ENCODE data around the gene MYBPC1.
"Not testable (repeated sequence)": the region's sequence is repeated elsewhere in the genome, so short reads cannot be mapped to it uniquely, and the experiment has no call there.

The MYBPC1 gene

GRCh38 chr12:101594700-101595099 is at the start of gene MYBPC1:
MYBPC1 (plus strand) TSS chr12:101594971; CDS start chr12:101595071, 100 bp downstream.
- DNase-seq = no peak

- DNase-seq = no peak
These were observed 43.2 kb upstream of the MYBPC1 start for GRCh38 chr12:101551362-101552114.

- DNase-seq = no peak
These were observed 42.5 kb upstream of the MYBPC1 start for GRCh38 chr12:101552277-101552676.

GRCh38 chr12:101557094-101557493 is 37.7 kb upstream of the MYBPC1 start:
- no peak for DNase-seq

GRCh38 chr12:101558726-101559125 is 36.0 kb upstream of the MYBPC1 start:
- DNase-seq = not testable (repeated sequence)

- DNase-seq = no peak
These were observed 31.6 kb upstream of the MYBPC1 start for GRCh38 chr12:101563212-101563611.

- no peak for DNase-seq
These were observed 29.9 kb upstream of the MYBPC1 start for GRCh38 chr12:101564912-101565311.

GRCh38 chr12:101566318-101566717 is 28.5 kb upstream of the MYBPC1 start:
- DNase-seq = no peak

- DNase-seq = no peak
These were observed 26.9 kb upstream of the MYBPC1 start for GRCh38 chr12:101567918-101568317.

GRCh38 chr12:101570047-101570446 is 24.7 kb upstream of the MYBPC1 start:
- DNase-seq = no peak

GRCh38 chr12:101571105-101571504 is 23.7 kb upstream of the MYBPC1 start:
- no peak for DNase-seq

GRCh38 chr12:101573743-101574142 is 21.0 kb upstream of the MYBPC1 start:
- DNase-seq = no peak

GRCh38 chr12:101578417-101578816 is 16.4 kb upstream of the MYBPC1 start:
- DNase-seq = no peak

GRCh38 chr12:101581190-101581589 is 13.6 kb upstream of the MYBPC1 start:
- DNase-seq = no peak

- DNase-seq = no peak
These were observed 11.8 kb upstream of the MYBPC1 start for GRCh38 chr12:101582937-101583336.

GRCh38 chr12:101590383-101590782 is 4.4 kb upstream of the MYBPC1 start:
- no peak for DNase-seq

- DNase-seq = no peak
These were observed 3.0 kb upstream of the MYBPC1 start for GRCh38 chr12:101591781-101592180.

GRCh38 chr12:101592448-101592847 is 2.3 kb upstream of the MYBPC1 start:
- DNase-seq = no peak

- DNase-seq = no peak
These were observed 1.9 kb upstream of the MYBPC1 start for GRCh38 chr12:101592921-101593320.

GRCh38 chr12:101596172-101596571 is 1.4 kb downstream of the MYBPC1 start:
- DNase-seq = no peak

- DNase-seq = no peak
These were observed 2.4 kb downstream of the MYBPC1 start for GRCh38 chr12:101597164-101597563.

GRCh38 chr12:101598483-101598882 is 3.7 kb downstream of the MYBPC1 start:
- DNase-seq = no peak

- DNase-seq = no peak
These were observed 4.5 kb downstream of the MYBPC1 start for GRCh38 chr12:101599311-101599710.

GRCh38 chr12:101599771-101600484 is 5.2 kb downstream of the MYBPC1 start:
- no peak for DNase-seq

Data from CD4-positive, alpha-beta T cell treated with Interleukin-4 for 1 hour (primary cell).